HEK293 (cell line): ENCODE data around the gene CACNB2.

Experiments
- CTCF ChIA-PET: fragments of 350-600 bp; formaldehyde crosslinking; extraction: SDS; loops from one replicate; lab custom pipeline; 2021; ENCODE audit warnings: antibody characterized with exemption; lab: Yijun Ruan, JAX
- POLR2A ChIA-PET: fragments of 300-600 bp; formaldehyde crosslinking; extraction: SDS; loops from one replicate; lab custom pipeline; 2020; ENCODE audit warnings: antibody characterized with exemption, inconsistent platforms; lab: Yijun Ruan, JAX
- H3K27ac ChIP-seq: fragments of 200-500 bp; sonication (Bioruptor generic); 2 replicates; pipeline ENCODE4 v1.5.1; 2014; ENCODE audit warnings: low read depth, low read length, control low read depth, inconsistent platforms; ENCODE audit errors: extremely low read depth
- H3K36me3 ChIP-seq, 2 experiments: fragments of 200-500 bp in 1 of 2; sonication (Bioruptor generic) in 1 of 2; 1 replicate in 1 of 2; 2 replicates in 1 of 2; pipeline ENCODE4 v1.5.1; 2014 to 2017; ENCODE audit warnings: inconsistent platforms in 2 of 2, low read length in 2 of 2; ENCODE audit not compliant: control insufficient read depth in 2 of 2, insufficient read depth in 1 of 2
- H3K4me1 ChIP-seq: fragments of 200-500 bp; sonication (Bioruptor generic); 2 replicates; pipeline ENCODE4 v1.5.1; 2014; ENCODE audit warnings: mild to moderate bottlenecking, low read length, inconsistent platforms; ENCODE audit not compliant: control insufficient read depth, insufficient read depth
- H3K4me3 ChIP-seq: 2 replicates; pipeline ENCODE4 v1.5.1; 2011; ENCODE audit warnings: low read depth, mild to moderate bottlenecking, control low read depth, low read length, moderate library complexity
- H3K9me3 ChIP-seq: fragments of 200-500 bp; sonication (Bioruptor generic); 2 replicates; pipeline ENCODE4 v1.5.1; 2014; ENCODE audit warnings: low read depth, low read length, inconsistent platforms; ENCODE audit not compliant: control insufficient read depth, insufficient read depth
- HOXA7 ChIP-seq: sonication (generic); formaldehyde crosslinking; IDR thresholded peaks from 2 replicates; pipeline ENCODE4 v1.8.1; 2022; ENCODE audit warnings: missing genetic modification reagents, borderline replicate concordance
- KLF9 ChIP-seq: fragments of 450-650 bp; formaldehyde crosslinking; IDR thresholded peaks from 2 replicates; pipeline ENCODE4 v1.5.1; 2016; ENCODE audit warnings: missing biosample characterization, missing genetic modification characterization, low read depth
- PATZ1 ChIP-seq: fragments of 450-650 bp; formaldehyde crosslinking; IDR thresholded peaks from 2 replicates; pipeline ENCODE4 v1.5.1; 2016; ENCODE audit warnings: missing biosample characterization, missing genetic modification characterization
- PRDM10 ChIP-seq: fragments of 450-650 bp; formaldehyde crosslinking; IDR thresholded peaks from 2 replicates; pipeline ENCODE4 v1.5.1; 2016; ENCODE audit warnings: missing biosample characterization, missing genetic modification characterization
- SALL2 ChIP-seq: fragments of 450-650 bp; formaldehyde crosslinking; IDR thresholded peaks from 2 replicates; pipeline ENCODE4 v1.5.0; 2017; ENCODE audit warnings: missing biosample characterization, mild to moderate bottlenecking, missing genetic modification characterization, borderline replicate concordance
- SETDB1 ChIP-seq: IDR thresholded peaks from one replicate; pipeline ENCODE4 v1.6.1; 2017; ENCODE audit warnings: mild to moderate bottlenecking, low read length, moderate library complexity, mixed read lengths; ENCODE audit not compliant: insufficient read length
- SP2 ChIP-seq: fragments of 450-650 bp; formaldehyde crosslinking; IDR thresholded peaks from 2 replicates; pipeline ENCODE4 v1.5.1; 2016; ENCODE audit warnings: missing biosample characterization, missing genetic modification characterization
- SP7 ChIP-seq: fragments of 450-650 bp; formaldehyde crosslinking; IDR thresholded peaks from 2 replicates; pipeline ENCODE4 v1.5.1; 2016; ENCODE audit warnings: missing biosample characterization, missing genetic modification characterization
- ZBTB20 ChIP-seq: fragments of 450-650 bp; formaldehyde crosslinking; IDR thresholded peaks from 2 replicates; pipeline ENCODE4 v1.5.1; 2016; ENCODE audit warnings: missing biosample characterization, missing genetic modification characterization
- ZEB2 ChIP-seq: fragments of 450-650 bp; formaldehyde crosslinking; IDR thresholded peaks from 2 replicates; pipeline ENCODE4 v1.5.1; 2016; ENCODE audit warnings: missing biosample characterization, missing genetic modification characterization
- ZFP37 ChIP-seq: fragments of 450-650 bp; formaldehyde crosslinking; IDR thresholded peaks from 2 replicates; pipeline ENCODE4 v1.5.1; 2016; ENCODE audit warnings: missing biosample characterization, missing genetic modification characterization
- ZNF112 ChIP-seq: fragments of 450-650 bp; formaldehyde crosslinking; IDR thresholded peaks from 2 replicates; pipeline ENCODE4 v1.5.0; 2017; ENCODE audit warnings: missing biosample characterization, missing genetic modification characterization
- ZNF133 ChIP-seq: fragments of 450-650 bp; formaldehyde crosslinking; IDR thresholded peaks from 2 replicates; pipeline ENCODE4 v1.5.1; 2016; ENCODE audit warnings: missing biosample characterization, missing genetic modification characterization
- ZNF174 ChIP-seq: fragments of 450-650 bp; formaldehyde crosslinking; IDR thresholded peaks from 2 replicates; pipeline ENCODE4 v1.5.0; 2017; ENCODE audit warnings: missing biosample characterization, mild to moderate bottlenecking, missing genetic modification characterization
- ZNF202 ChIP-seq: fragments of 450-650 bp; formaldehyde crosslinking; IDR thresholded peaks from 2 replicates; pipeline ENCODE4 v1.5.1; 2016; ENCODE audit warnings: missing biosample characterization, missing genetic modification characterization, borderline replicate concordance
- ZNF223 ChIP-seq: fragments of 450-650 bp; formaldehyde crosslinking; IDR thresholded peaks from 2 replicates; pipeline ENCODE4 v1.5.1; 2016; ENCODE audit warnings: missing biosample characterization, missing genetic modification characterization
- ZNF311 ChIP-seq: fragments of 450-650 bp; formaldehyde crosslinking; IDR thresholded peaks from 2 replicates; pipeline ENCODE4 v1.5.1; 2017; ENCODE audit warnings: missing biosample characterization, missing genetic modification characterization, borderline replicate concordance
- ZNF366 ChIP-seq: fragments of 450-650 bp; formaldehyde crosslinking; conservative IDR thresholded peaks from 2 replicates; pipeline ENCODE4 v1.5.1; 2016; ENCODE audit warnings: missing biosample characterization, missing genetic modification characterization
- ZNF37A ChIP-seq: fragments of 450-650 bp; IDR thresholded peaks from 2 replicates; pipeline ENCODE4 v1.5.1; 2018; ENCODE audit warnings: missing biosample characterization, missing genetic modification characterization
- ZNF394 ChIP-seq: fragments of 450-650 bp; formaldehyde crosslinking; IDR thresholded peaks from 2 replicates; pipeline ENCODE4 v1.5.1; 2016; ENCODE audit warnings: missing biosample characterization, missing genetic modification characterization, mild to moderate bottlenecking, moderate library complexity, borderline replicate concordance
- ZNF433 ChIP-seq: fragments of 450-650 bp; formaldehyde crosslinking; IDR thresholded peaks from 2 replicates; pipeline ENCODE4 v1.5.1; 2016; ENCODE audit warnings: missing biosample characterization, missing genetic modification characterization, low read depth
- ZNF449 ChIP-seq: fragments of 450-650 bp; formaldehyde crosslinking; IDR thresholded peaks from 2 replicates; pipeline ENCODE4 v1.5.1; 2017; ENCODE audit warnings: missing biosample characterization, mild to moderate bottlenecking, missing genetic modification characterization, moderate library complexity
- ZNF501 ChIP-seq: fragments of 450-650 bp; formaldehyde crosslinking; IDR thresholded peaks from 2 replicates; pipeline ENCODE4 v1.5.1; 2016; ENCODE audit warnings: missing biosample characterization, missing genetic modification characterization
- ZNF585B ChIP-seq: fragments of 450-650 bp; formaldehyde crosslinking; IDR thresholded peaks from 2 replicates; pipeline ENCODE4 v1.5.1; 2016; ENCODE audit warnings: missing biosample characterization, missing genetic modification characterization
- ZNF621 ChIP-seq: fragments of 450-650 bp; formaldehyde crosslinking; IDR thresholded peaks from 2 replicates; pipeline ENCODE4 v1.5.1; 2017; ENCODE audit warnings: missing biosample characterization, missing genetic modification characterization
- ZNF629 ChIP-seq: fragments of 450-650 bp; formaldehyde crosslinking; IDR thresholded peaks from 2 replicates; pipeline ENCODE4 v1.5.1; 2017; ENCODE audit warnings: missing biosample characterization, missing genetic modification characterization
- ZNF660 ChIP-seq: fragments of 450-650 bp; IDR thresholded peaks from 2 replicates; pipeline ENCODE4 v1.5.1; 2018; ENCODE audit warnings: missing biosample characterization, mild to moderate bottlenecking, missing genetic modification characterization
- ZNF777 ChIP-seq: fragments of 450-650 bp; formaldehyde crosslinking; IDR thresholded peaks from 2 replicates; pipeline ENCODE4 v1.5.1; 2017; ENCODE audit warnings: missing biosample characterization, missing genetic modification characterization, borderline replicate concordance

Gene CACNB2

GRCh38 chr10:18137111-18137510, 3.1 kb upstream of the CACNB2 start:
- ChIA-PET POLR2A (no interaction called here), CTCF (interaction anchor here (0.6 kb wide), 1 partner anchor 298 kb away, joined by 3 read pairs; no protein-coding TSS in a partner anchor)
- Histone ChIP-seq H3K36me3 (no peaks in the 10 kb centered on the region), H3K27ac (no peak overlapping the region), H3K4me1 (no peaks in the 10 kb centered on the region), H3K4me3 (no peak overlapping the region), H3K9me3 (no peaks in the 10 kb centered on the region)
- TF ChIP-seq ZNF311 (tag by site-specific recombination) (no peak), ZNF777 (no peak), PATZ1 (no peak), ZNF37A (tag by site-specific recombination) (no peak), ZNF202 (tag by site-specific recombination) (no peak), SP7 (no peak), ZNF223 (tag by site-specific recombination) (no peak), SETDB1 (no peak), ZNF133 (tag by site-specific recombination) (no peak), SALL2 (tag by site-specific recombination) (no peak), ZNF585B (tag by site-specific recombination) (no peak), ZNF394 (tag by site-specific recombination) (no peak), ZNF433 (tag by site-specific recombination) (no peak), ZNF449 (tag by site-specific recombination) (no peak), ZNF621 (tag by site-specific recombination) (no peak), ZNF501 (tag by site-specific recombination) (no peak)

GRCh38 chr10:18140957-18141845, 977 bp downstream of the CACNB2 start:
- ChIA-PET CTCF (no interaction called here), POLR2A (interaction anchor here (0.5 kb wide), 1 partner anchor 33 kb away, joined by 3 read pairs; no protein-coding TSS in a partner anchor)
- no peaks in the 10 kb centered on the region for H3K9me3 ChIP-seq
- H3K27ac ChIP-seq: peak overlapping the region; percentile 81; the same call in 1 of the 2 replicates
- no peaks in the 10 kb centered on the region for H3K36me3 ChIP-seq
- H3K4me1 ChIP-seq: no peaks in the 10 kb centered on the region
- peak overlapping the region; percentile 66 for H3K4me3 ChIP-seq
- TF ChIP-seq ZBTB20 (tag by site-specific recombination) (peak; percentile 74), ZEB2 (tag by site-specific recombination) (peak; percentile 18; the same call in 1 of the 2 replicates), ZNF174 (tag by site-specific recombination) (no peak), ZNF112 (no peak), ZNF394 (tag by site-specific recombination) (0 out of 2 replicates have a peak, but pooled peaks have one; percentile 18), HOXA7 (no peak), ZNF660 (tag by site-specific recombination) (0 out of 2 replicates have a peak, but pooled peaks have one; percentile 12), ZNF366 (tag by site-specific recombination) (0 out of 2 replicates have a peak, but pooled peaks have one; percentile 8), SP2 (peak; percentile 18), ZFP37 (tag by site-specific recombination) (0 out of 2 replicates have a peak, but pooled peaks have one; percentile 33), PRDM10 (tag by site-specific recombination) (peak; percentile 72), SP7 (no peak; the same call in 1 of the 2 replicates), KLF9 (peak; percentile 31; the same call in 1 of the 2 replicates), ZNF629 (no peak; the same call in 1 of the 2 replicates)
